GM10266 (cell line): ENCODE measurements around the gene FRAT1.

ENCODE experiments used
- DNase-seq: peaks from one replicate; pipeline ENCODE4 v3.0.0; 2012; ENCODE audit errors: extremely low spot score
- CTCF ChIP-seq: IDR thresholded peaks from 2 replicates; pipeline ENCODE4 v1.5.1; 2012; ENCODE audit warnings: mild to moderate bottlenecking, low read depth; ENCODE audit not compliant: control insufficient read depth, insufficient read depth; ENCODE audit errors: missing control alignments

The FRAT1 gene

DNA sequence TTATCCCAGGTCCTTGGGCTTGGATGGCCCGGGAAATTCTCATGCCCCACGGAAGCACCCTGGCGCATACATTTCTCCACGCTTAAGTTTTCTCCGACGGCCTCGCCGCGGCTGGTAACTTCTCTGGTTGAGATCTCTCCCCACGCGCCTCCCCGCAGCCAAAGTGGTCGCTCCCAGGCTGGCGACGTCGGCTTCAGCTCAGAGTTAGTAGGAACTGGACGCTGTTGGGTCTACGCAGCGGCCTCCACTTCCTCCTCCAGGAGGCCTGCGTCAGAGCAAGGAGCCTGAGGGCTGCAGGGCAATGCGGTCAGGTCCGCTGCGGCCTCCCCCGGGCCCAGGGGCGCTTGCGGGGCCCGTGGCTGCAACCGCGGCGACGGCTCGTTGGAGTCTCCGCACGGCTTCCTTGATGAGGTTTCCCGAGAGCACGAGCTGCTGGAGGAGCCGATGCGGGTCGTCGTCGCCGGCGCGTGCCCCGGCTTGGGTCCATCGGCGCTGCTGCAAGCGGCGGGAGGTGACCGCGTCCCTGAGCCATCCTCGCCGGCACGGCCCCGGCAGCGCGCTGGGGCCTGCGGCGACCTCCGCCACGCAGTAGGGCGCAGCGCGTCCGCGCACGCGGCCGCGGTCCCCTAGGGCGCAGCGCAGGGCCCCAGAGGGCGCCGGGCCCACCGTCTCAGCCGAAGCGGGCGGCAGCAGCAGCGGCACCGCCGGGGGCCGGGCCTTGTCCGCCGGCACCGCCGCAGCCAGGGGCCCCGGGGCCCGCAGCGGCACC, 14.7 kb downstream of the FRAT1 start:
- DNase-seq: peak; percentile 58

DNA sequence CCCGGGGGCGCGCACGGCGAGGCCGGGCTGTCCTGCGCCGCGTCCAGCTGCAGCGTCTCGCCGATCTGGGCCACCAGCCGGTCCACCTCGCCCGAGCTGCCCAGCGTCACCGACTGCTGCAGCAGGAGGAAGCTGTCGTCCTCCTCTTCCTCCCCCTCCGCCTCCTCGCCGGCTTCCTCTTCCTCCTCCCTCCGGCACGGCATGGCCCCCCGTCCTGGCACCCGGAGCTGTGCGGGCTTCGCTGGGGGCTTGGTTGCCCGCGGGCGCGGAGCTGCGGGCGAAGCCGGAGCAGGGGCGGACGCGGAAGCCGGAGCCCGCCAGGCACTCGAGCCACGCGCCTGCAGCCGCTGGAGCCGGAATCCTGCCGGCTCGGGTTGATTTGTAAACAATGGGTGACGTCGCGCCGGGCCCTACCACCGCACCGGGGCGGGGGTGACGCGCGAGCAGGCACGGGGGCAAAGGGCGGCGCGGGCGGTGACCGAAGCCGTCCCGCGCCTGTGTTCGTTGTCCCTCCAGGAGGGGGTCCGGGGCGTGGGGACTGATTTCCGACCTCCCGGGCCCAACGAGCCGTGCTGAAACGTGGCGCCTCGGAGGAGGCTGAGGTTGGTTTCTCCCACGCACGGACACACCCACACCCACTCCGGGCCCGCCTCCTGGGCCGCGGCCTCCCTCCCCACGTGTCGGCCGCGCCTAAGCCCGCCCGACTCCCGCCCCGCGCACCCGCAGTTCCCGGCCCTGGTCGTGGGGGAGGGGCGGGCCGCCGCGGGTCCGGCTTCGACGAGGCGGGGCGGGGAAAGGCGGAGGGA, 15.5 kb downstream of the FRAT1 start, which contains the start of gene FRAT2:
Gene FRAT2, minus strand, starts transcription at position 360 of the 806 bp plus-strand sequence. Its CDS starts 157 bp downstream, at position 203.
- TF ChIP-seq CTCF: no peak
- DNase-seq: peak; percentile 97

More for the DNA sequence above, 14.7 kb downstream of the FRAT1 start:
- TF ChIP-seq CTCF: no peak

DNA sequence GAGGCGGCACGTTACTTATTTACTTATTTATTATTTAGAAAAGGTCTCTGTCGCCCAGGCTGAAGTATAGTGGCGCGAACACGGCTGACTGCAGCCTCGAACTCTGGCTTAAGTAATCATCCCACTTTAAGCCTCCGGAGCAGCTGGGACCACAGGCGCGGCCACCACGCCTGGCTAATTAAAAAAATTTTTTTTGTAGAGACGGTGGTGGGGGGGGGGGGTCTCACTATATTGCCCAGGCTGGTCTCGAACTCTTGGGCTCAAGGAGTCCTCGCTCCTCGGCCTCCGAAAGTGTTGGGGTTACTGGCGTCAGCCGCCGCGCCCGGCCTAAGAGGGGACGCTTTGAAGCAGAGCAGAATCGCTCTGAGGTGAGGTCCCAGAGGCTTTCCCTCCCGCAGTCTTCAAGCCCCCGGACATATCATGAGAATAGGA, 16.1 kb downstream of the FRAT1 start:
- DNase-seq: no peak
- TF ChIP-seq CTCF: no peak

DNA sequence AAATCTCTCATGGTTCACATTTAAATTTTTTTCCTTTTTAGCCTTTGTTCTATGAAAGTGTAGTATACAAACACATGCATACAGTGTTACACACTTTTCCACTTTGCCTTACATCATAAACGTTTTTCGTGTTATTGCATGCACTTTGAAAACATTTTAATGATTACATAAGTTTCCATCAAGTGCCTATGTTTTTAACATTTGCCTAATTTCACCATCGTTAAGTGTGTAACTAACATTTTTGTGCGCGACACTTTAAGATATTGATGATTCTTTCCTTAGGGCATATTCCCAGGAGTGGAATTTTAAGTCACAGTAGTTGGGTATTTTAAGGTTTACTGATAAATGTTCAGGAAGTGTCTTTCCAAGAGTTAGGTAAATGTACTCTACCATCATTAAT, 16.9 kb downstream of the FRAT1 start:
- no peak for DNase-seq
- TF ChIP-seq CTCF: no peak

- TF ChIP-seq CTCF: no peak
- DNase-seq: no peak
Measured at GRCh38 chr10:97336446-97336845, 17.4 kb downstream of the FRAT1 start.

- DNase-seq: no peak
- no peak for TF ChIP-seq CTCF
Measured at GRCh38 chr10:97336942-97337831, 18.1 kb downstream of the FRAT1 start.
